ENCODE data around the gene HTD2.

Gene HTD2

DNA sequence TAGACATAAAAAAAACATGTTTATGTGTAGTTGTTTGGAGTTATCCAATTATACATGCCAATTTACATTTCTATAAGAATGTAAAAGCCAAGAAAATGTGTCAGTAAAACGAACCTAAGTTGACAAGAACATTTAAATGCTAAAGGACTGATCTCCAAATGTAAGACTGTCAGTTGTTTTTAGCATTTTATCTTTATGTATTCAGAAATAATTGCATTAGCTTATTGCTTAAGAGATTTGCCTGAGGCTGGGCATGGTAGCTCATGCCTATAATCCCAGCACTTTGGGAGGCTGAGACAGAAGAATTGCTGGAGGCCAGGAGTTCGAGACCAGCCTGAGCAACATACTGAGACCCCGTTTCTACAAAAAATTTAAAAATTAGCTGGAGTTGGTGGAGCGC is 53.3 kb downstream of the HTD2 start:
- ChIA-PET CTCF (no interaction called here), POLR2A (ENCODE audit: low non-redundant PET) (no interaction called here)
- H3K27ac ChIP-seq: no peak overlapping the region
- no peak for TF ChIP-seq CTCF (conservative IDR thresholded peaks at IDR 0.05; ENCODE audit: low read depth)
- DNase-seq (ENCODE audit: low spot score): no peak

DNA sequence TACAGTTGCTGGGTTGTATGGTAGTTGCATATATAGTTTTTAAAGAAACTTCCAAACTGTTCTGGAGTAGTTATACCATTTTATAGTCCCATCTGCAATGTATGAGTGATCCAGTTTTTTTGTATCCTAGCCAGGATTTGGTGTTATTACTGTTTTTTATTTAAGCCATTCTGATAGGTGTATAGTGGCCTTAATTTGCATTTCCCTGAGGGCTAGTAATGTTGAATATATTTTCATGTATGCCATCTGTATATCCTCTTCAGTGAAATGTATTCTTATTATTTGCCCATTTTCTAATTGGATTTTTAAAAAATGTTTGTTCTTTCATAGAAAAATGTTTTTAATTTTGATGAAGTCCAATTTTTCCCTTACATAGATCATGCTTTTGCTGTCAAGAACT is 55.5 kb downstream of the HTD2 start:
- TF ChIP-seq CTCF (conservative IDR thresholded peaks at IDR 0.05; ENCODE audit: low read depth): no peak
- CTCF ChIA-PET: no interaction called here
- H3K27ac ChIP-seq: no peak overlapping the region
- POLR2A ChIA-PET (ENCODE audit: low non-redundant PET): no interaction called here
- DNase-seq (ENCODE audit: low spot score): no peak

DNA sequence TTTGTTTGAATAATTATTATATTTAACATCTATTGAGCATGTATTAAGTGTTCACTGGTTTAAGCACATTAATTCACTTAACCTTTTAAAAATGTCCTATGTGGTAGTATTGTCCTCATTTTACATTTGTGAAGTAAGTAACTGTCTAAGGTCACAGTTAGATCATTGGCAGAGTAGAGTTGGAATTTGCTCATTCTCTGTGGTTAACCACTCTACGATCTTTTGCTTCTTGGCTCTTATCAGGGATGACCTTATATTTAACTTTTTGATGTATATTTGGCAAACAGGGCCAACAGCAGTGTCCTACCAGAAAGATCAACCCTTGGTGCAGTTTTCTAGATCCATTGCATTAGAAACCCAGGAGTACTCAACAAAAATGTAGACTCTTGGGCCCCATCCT is 60.4 kb downstream of the HTD2 start:
- POLR2A ChIA-PET (ENCODE audit: low non-redundant PET): no interaction called here
- CTCF ChIA-PET: interaction anchor here (0.6 kb wide), 1 partner anchor 214 kb away, joined by 4 read pairs; no protein-coding TSS in a partner anchor

DNA sequence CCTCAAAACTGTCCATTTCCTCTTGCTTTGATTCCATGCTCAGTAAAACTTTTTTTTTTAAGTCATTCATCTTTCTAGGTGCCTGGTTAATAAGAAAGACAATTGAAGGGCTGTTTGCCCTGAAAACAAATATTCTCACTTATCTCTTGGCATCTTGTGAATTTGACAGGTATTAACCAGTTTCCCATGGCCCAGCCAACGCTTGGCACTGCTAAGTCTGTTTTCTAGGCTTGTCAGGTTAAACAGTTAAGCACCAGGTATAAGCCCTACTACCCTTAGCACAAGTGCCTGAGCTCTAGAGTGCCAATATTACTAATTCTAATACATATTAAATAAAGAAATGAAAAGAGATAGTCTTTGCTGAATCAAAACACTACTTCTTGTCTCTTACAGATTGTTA is 62.7 kb downstream of the HTD2 start:
- ChIA-PET POLR2A (ENCODE audit: low non-redundant PET) (no interaction called here), CTCF (no interaction called here)
- TF ChIP-seq CTCF (conservative IDR thresholded peaks at IDR 0.05; ENCODE audit: low read depth): no peak
- no peak overlapping the region for H3K27ac ChIP-seq
- no peak for DNase-seq (ENCODE audit: low spot score)

More for the DNA sequence above, 60.4 kb downstream of the HTD2 start:
- H3K27ac ChIP-seq: no peak overlapping the region
- DNase-seq (ENCODE audit: low spot score): no peak
- no peak for TF ChIP-seq CTCF (conservative IDR thresholded peaks at IDR 0.05; ENCODE audit: low read depth)
